ENCODE measurements around the gene KSR1.

The KSR1 gene

GRCh38 chr17:27615121-27615520 lies 158.9 kb downstream of the KSR1 start:
- TF ChIP-seq CTCF (IDR thresholded peaks at IDR 0.05), result no peak
- Histone ChIP-seq H3K27ac (no peak overlapping the region), H3K27me3 (no peaks in the 10 kb centered on the region), H3K9me3 (no peaks in the 10 kb centered on the region), H3K4me1 (ENCODE audit: control insufficient read depth in 1 of 2, insufficient read depth in 1 of 2, low read depth in 1 of 2, low read length in 1 of 2) (no peaks in the 10 kb centered on the region), H3K36me3 (peaks cover 84% of the 10 kb centered on the region), H3K4me3 (ENCODE audit: low read depth in 1 of 2, low read length in 1 of 2) (no peak overlapping the region)

- Histone ChIP-seq H3K27me3 (no peaks in the 10 kb centered on the region), H3K4me3 (ENCODE audit: low read depth in 1 of 2, low read length in 1 of 2) (no peak overlapping the region), H3K4me1 (ENCODE audit: control insufficient read depth in 1 of 2, insufficient read depth in 1 of 2, low read depth in 1 of 2, low read length in 1 of 2) (no peaks in the 10 kb centered on the region), H3K36me3 (peaks cover 84% of the 10 kb centered on the region), H3K27ac (no peak overlapping the region), H3K9me3 (no peaks in the 10 kb centered on the region)
- TF ChIP-seq CTCF (IDR thresholded peaks at IDR 0.05), result no peak
These were observed 160.2 kb downstream of the KSR1 start for GRCh38 chr17:27616414-27616813.

GRCh38 chr17:27618417-27618816 lies 162.2 kb downstream of the KSR1 start:
- peaks cover 86% of the 10 kb centered on the region for H3K36me3 ChIP-seq
- no peaks in the 10 kb centered on the region for H3K4me1 ChIP-seq (ENCODE audit: control insufficient read depth in 1 of 2, insufficient read depth in 1 of 2, low read depth in 1 of 2, low read length in 1 of 2)
- H3K4me3 ChIP-seq (ENCODE audit: low read depth in 1 of 2, low read length in 1 of 2), result no peak overlapping the region
- H3K27ac ChIP-seq, result no peak overlapping the region
- no peaks in the 10 kb centered on the region for H3K9me3 ChIP-seq
- no peaks in the 10 kb centered on the region for H3K27me3 ChIP-seq
- no peak for TF ChIP-seq CTCF (IDR thresholded peaks at IDR 0.05)

- H3K27me3 ChIP-seq, result no peaks in the 10 kb centered on the region
- no peak overlapping the region for H3K4me3 ChIP-seq (ENCODE audit: low read depth in 1 of 2, low read length in 1 of 2)
- no peaks in the 10 kb centered on the region for H3K9me3 ChIP-seq
- H3K27ac ChIP-seq, result no peak overlapping the region
- no peak for TF ChIP-seq CTCF (IDR thresholded peaks at IDR 0.05)
- no peaks in the 10 kb centered on the region for H3K4me1 ChIP-seq (ENCODE audit: control insufficient read depth in 1 of 2, insufficient read depth in 1 of 2, low read depth in 1 of 2, low read length in 1 of 2)
- peaks cover 86% of the 10 kb centered on the region for H3K36me3 ChIP-seq
These were observed 164.5 kb downstream of the KSR1 start for GRCh38 chr17:27620721-27621120.

- no peak for TF ChIP-seq CTCF (IDR thresholded peaks at IDR 0.05)
- Histone ChIP-seq H3K27me3 (no peaks in the 10 kb centered on the region), H3K4me3 (ENCODE audit: low read depth in 1 of 2, low read length in 1 of 2) (no peak overlapping the region), H3K9me3 (no peaks in the 10 kb centered on the region), H3K4me1 (ENCODE audit: control insufficient read depth in 1 of 2, insufficient read depth in 1 of 2, low read depth in 1 of 2, low read length in 1 of 2) (no peaks in the 10 kb centered on the region), H3K27ac (no peak overlapping the region), H3K36me3 (peaks cover 86% of the 10 kb centered on the region)
These were observed 165.3 kb downstream of the KSR1 start for GRCh38 chr17:27621536-27621935.
